ENCODE results near the gene CD200R1.

CD200R1 gene

GRCh38 chr3:112884678-112885290 lies 90.1 kb downstream of the CD200R1 start:
- no peak for DNase-seq

DNA sequence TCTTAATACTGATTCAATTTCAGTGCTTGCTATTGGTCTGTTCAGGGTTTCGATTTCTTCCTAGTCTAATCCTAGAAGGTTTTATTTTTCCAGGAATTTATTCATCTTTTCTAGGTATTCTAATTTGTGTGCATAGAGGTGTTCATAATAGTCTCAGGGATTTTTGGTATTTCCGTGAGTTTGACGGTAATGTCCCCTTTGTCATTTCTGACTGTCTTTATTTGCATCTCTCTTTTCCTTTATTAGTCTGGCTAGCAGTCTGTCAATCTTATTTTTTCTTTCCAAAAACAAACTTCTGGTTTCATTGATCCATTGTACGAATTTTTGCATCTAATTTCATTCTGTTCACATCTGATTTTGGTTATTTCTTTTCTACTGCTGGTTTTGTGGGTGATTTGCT lies 93.0 kb downstream of the CD200R1 start:
- no peak for DNase-seq

DNA sequence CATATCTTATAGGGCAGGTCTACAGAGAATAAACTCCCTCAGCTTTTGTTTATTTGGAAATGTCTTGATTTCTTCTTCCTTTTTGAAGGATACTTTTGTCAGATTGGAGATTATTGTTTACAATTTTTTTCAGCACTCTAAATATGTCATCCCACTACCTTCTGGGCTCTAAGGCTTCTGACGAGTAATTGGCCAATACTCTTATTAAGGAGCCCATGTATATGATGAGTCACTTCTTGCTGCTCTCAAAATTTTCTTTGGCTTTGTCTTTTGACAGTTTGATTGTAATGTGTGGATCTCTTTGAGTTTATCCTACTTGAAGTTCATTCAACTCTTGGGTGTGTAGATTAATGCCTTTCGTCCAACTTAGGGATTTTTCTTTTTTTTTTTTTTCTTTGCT lies 99.3 kb downstream of the CD200R1 start:
- no peak for DNase-seq

DNA sequence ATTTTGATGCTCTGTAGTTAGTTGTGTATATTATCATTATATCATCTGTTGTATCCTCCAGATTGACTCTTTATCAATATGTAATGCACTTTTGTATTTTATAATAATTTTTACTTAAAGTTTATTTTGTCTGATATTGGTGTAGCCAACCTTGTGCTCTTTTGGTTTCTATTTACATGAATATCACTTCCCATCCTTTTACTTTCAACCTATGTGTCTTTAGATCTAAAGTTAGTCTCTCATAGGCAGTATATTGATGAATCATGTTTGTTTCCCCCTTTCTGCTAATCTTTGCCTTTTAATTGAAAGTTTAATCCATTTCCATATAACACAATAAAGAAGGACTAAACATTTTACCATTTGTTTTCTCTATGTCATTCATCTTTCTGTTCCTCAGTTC lies 100.2 kb downstream of the CD200R1 start:
- DNase-seq, result no peak

DNA sequence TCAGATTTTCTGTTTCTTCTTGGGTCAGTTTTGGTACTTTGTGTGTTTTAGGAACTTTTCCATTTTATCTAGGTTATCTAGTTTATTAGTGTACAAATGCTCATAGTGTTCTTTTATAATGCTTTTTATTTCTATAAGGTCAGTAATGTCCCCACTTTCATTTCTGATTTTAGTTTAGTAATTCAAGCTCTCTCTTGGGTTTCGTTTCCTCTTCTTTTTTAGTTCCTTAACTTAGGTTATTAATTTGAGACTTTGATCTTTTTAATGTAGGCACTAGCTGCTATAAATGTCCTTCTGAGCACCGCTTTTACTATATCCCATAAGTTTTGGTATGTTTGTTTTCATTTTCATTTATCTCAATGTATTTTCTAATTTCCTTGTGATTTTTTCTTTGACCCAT lies 101.3 kb downstream of the CD200R1 start:
- no peak for DNase-seq

GRCh38 chr3:112871735-112872134 lies 103.2 kb downstream of the CD200R1 start:
- no peak for DNase-seq

All from activated CD8-positive, alpha-beta memory T cell treated with anti-CD3 and anti-CD28 coated beads, Interleukin-2, amount 50 U/mL, for 4 hours (primary cell).